HEK293 (cell line): ENCODE results near the gene E2F1.

ENCODE experiments used
- EGR2 ChIP-seq: fragments of 450-650 bp; formaldehyde crosslinking; IDR thresholded peaks from 2 replicates; pipeline ENCODE4 v1.5.1; 2016; ENCODE audit warnings: low read depth, missing biosample characterization, missing genetic modification characterization
- IKZF3 ChIP-seq: fragments of 450-650 bp; IDR thresholded peaks from 2 replicates; pipeline ENCODE4 v1.5.0; 2018; ENCODE audit warnings: missing biosample characterization, mild to moderate bottlenecking, missing genetic modification characterization, moderate library complexity
- KLF8 ChIP-seq: fragments of 450-650 bp; formaldehyde crosslinking; IDR thresholded peaks from 2 replicates; pipeline ENCODE4 v1.5.1; 2016; ENCODE audit warnings: missing biosample characterization, missing genetic modification characterization
- SP3 ChIP-seq: fragments of 450-650 bp; formaldehyde crosslinking; IDR thresholded peaks from 2 replicates; pipeline ENCODE4 v1.5.1; 2016; ENCODE audit warnings: missing biosample characterization, missing genetic modification characterization
- YY2 ChIP-seq: fragments of 450-650 bp; formaldehyde crosslinking; IDR thresholded peaks from 2 replicates; pipeline ENCODE4 v1.5.1; 2016; ENCODE audit warnings: missing biosample characterization, missing genetic modification characterization
- ZBTB7A ChIP-seq: fragments of 450-650 bp; formaldehyde crosslinking; IDR thresholded peaks from 2 replicates; pipeline ENCODE4 v1.5.1; 2016; ENCODE audit warnings: low read depth, missing biosample characterization, missing genetic modification characterization
- ZNF133 ChIP-seq: fragments of 450-650 bp; formaldehyde crosslinking; IDR thresholded peaks from 2 replicates; pipeline ENCODE4 v1.5.1; 2016; ENCODE audit warnings: missing biosample characterization, missing genetic modification characterization
- ZNF155 ChIP-seq: fragments of 450-650 bp; formaldehyde crosslinking; IDR thresholded peaks from 2 replicates; pipeline ENCODE4 v1.5.1; 2016; ENCODE audit warnings: missing biosample characterization, missing genetic modification characterization
- ZNF175 ChIP-seq: fragments of 450-650 bp; formaldehyde crosslinking; IDR thresholded peaks from 2 replicates; pipeline ENCODE4 v1.5.1; 2016; ENCODE audit warnings: missing biosample characterization, missing genetic modification characterization
- ZNF2 ChIP-seq: fragments of 450-650 bp; formaldehyde crosslinking; IDR thresholded peaks from 2 replicates; pipeline ENCODE4 v1.5.1; 2016; ENCODE audit warnings: missing biosample characterization, missing genetic modification characterization
- ZNF202 ChIP-seq: fragments of 450-650 bp; formaldehyde crosslinking; IDR thresholded peaks from 2 replicates; pipeline ENCODE4 v1.5.1; 2016; ENCODE audit warnings: missing biosample characterization, missing genetic modification characterization, borderline replicate concordance
- ZNF23 ChIP-seq: fragments of 450-650 bp; formaldehyde crosslinking; IDR thresholded peaks from 2 replicates; pipeline ENCODE4 v1.5.1; 2016; ENCODE audit warnings: missing biosample characterization, missing genetic modification characterization, borderline replicate concordance
- ZNF24 ChIP-seq: fragments of 450-650 bp; formaldehyde crosslinking; IDR thresholded peaks from 2 replicates; pipeline ENCODE4 v1.5.1; 2016; ENCODE audit warnings: missing biosample characterization, missing genetic modification characterization
- ZNF248 ChIP-seq: fragments of 450-650 bp; formaldehyde crosslinking; IDR thresholded peaks from 2 replicates; pipeline ENCODE4 v1.5.1; 2017; ENCODE audit warnings: missing biosample characterization, missing genetic modification characterization
- ZNF274 ChIP-seq, 2 experiments: fragments of 200-500 bp in 1 of 2; fragments of 450-650 bp in 1 of 2; sonication (Bioruptor generic) in 1 of 2; formaldehyde crosslinking in 1 of 2; IDR thresholded peaks; 2 replicates each; pipeline versions ENCODE4 v1.5.1 to v1.6.1; 2014 to 2016; ENCODE audit warnings: borderline replicate concordance in 1 of 2, inconsistent platforms in 1 of 2, low read length in 1 of 2, missing biosample characterization in 1 of 2, missing genetic modification characterization in 1 of 2
- ZNF324 ChIP-seq: fragments of 450-650 bp; formaldehyde crosslinking; IDR thresholded peaks from 2 replicates; pipeline ENCODE4 v1.5.1; 2016; ENCODE audit warnings: missing biosample characterization, missing genetic modification characterization
- ZNF341 ChIP-seq: fragments of 450-650 bp; formaldehyde crosslinking; IDR thresholded peaks from 2 replicates; pipeline ENCODE4; 2016; ENCODE audit warnings: low read depth, missing biosample characterization, missing genetic modification characterization
- ZNF37A ChIP-seq: fragments of 450-650 bp; IDR thresholded peaks from 2 replicates; pipeline ENCODE4 v1.5.1; 2018; ENCODE audit warnings: missing biosample characterization, missing genetic modification characterization
- ZNF391 ChIP-seq: fragments of 450-650 bp; formaldehyde crosslinking; IDR thresholded peaks from 2 replicates; pipeline ENCODE4 v1.5.1; 2016; ENCODE audit warnings: low read depth, missing biosample characterization, missing genetic modification characterization, borderline replicate concordance
- ZNF394 ChIP-seq: fragments of 450-650 bp; formaldehyde crosslinking; IDR thresholded peaks from 2 replicates; pipeline ENCODE4 v1.5.1; 2016; ENCODE audit warnings: missing biosample characterization, missing genetic modification characterization, mild to moderate bottlenecking, moderate library complexity, borderline replicate concordance
- ZNF404 ChIP-seq: fragments of 450-650 bp; formaldehyde crosslinking; IDR thresholded peaks from 2 replicates; pipeline ENCODE4 v1.5.1; 2017; ENCODE audit warnings: missing biosample characterization, missing genetic modification characterization
- ZNF48 ChIP-seq: fragments of 450-650 bp; formaldehyde crosslinking; IDR thresholded peaks from 2 replicates; pipeline ENCODE4 v1.5.1; 2016; ENCODE audit warnings: missing biosample characterization, missing genetic modification characterization
- ZNF510 ChIP-seq: fragments of 450-650 bp; formaldehyde crosslinking; IDR thresholded peaks from 2 replicates; pipeline ENCODE4 v1.5.1; 2018; ENCODE audit warnings: mild to moderate bottlenecking, missing genetic modification characterization, missing biosample characterization; ENCODE audit not compliant: insufficient replicate concordance
- ZNF521 ChIP-seq: fragments of 450-650 bp; formaldehyde crosslinking; IDR thresholded peaks from 2 replicates; pipeline ENCODE4 v1.5.1; 2017; ENCODE audit warnings: missing biosample characterization, mild to moderate bottlenecking, missing genetic modification characterization
- ZNF555 ChIP-seq: fragments of 450-650 bp; formaldehyde crosslinking; conservative IDR thresholded peaks from 2 replicates; pipeline ENCODE4 v1.5.1; 2017; ENCODE audit warnings: missing biosample characterization, mild to moderate bottlenecking, missing genetic modification characterization, inconsistent platforms
- ZNF600 ChIP-seq: fragments of 450-650 bp; formaldehyde crosslinking; IDR thresholded peaks from 2 replicates; pipeline ENCODE4 v1.5.1; 2016; ENCODE audit warnings: missing biosample characterization, missing genetic modification characterization
- ZNF621 ChIP-seq: fragments of 450-650 bp; formaldehyde crosslinking; IDR thresholded peaks from 2 replicates; pipeline ENCODE4 v1.5.1; 2017; ENCODE audit warnings: missing biosample characterization, missing genetic modification characterization
- ZNF670 ChIP-seq: fragments of 450-650 bp; formaldehyde crosslinking; IDR thresholded peaks from 2 replicates; pipeline ENCODE4 v1.5.1; 2016; ENCODE audit warnings: missing biosample characterization, missing genetic modification characterization, low read depth
- ZNF777 ChIP-seq: fragments of 450-650 bp; formaldehyde crosslinking; IDR thresholded peaks from 2 replicates; pipeline ENCODE4 v1.5.1; 2017; ENCODE audit warnings: missing biosample characterization, missing genetic modification characterization, borderline replicate concordance
- ZNF785 ChIP-seq: fragments of 450-650 bp; formaldehyde crosslinking; IDR thresholded peaks from 2 replicates; pipeline ENCODE4 v1.5.1; 2016; ENCODE audit warnings: missing biosample characterization, missing genetic modification characterization
- ZSCAN30 ChIP-seq: fragments of 450-650 bp; IDR thresholded peaks from 2 replicates; pipeline ENCODE4 v1.5.1; 2018; ENCODE audit warnings: missing biosample characterization, mild to moderate bottlenecking, missing genetic modification characterization, moderate library complexity
- TF ChIP-seq, protein P1 (sequence below): fragments of 450-650 bp; formaldehyde crosslinking; IDR thresholded peaks from 2 replicates; pipeline ENCODE4 v1.5.1; 2016; ENCODE audit warnings: missing biosample characterization, missing genetic modification characterization
- TF ChIP-seq, protein P2 (sequence below): fragments of 450-650 bp; formaldehyde crosslinking; IDR thresholded peaks from 2 replicates; pipeline ENCODE4 v1.5.1; 2017; ENCODE audit warnings: missing biosample characterization, missing genetic modification characterization
- TF ChIP-seq, protein P3 (sequence below): fragments of 450-650 bp; formaldehyde crosslinking; IDR thresholded peaks from 2 replicates; pipeline ENCODE4 v1.5.1; 2016; ENCODE audit warnings: missing biosample characterization, missing genetic modification characterization, borderline replicate concordance

Gene E2F1

DNA sequence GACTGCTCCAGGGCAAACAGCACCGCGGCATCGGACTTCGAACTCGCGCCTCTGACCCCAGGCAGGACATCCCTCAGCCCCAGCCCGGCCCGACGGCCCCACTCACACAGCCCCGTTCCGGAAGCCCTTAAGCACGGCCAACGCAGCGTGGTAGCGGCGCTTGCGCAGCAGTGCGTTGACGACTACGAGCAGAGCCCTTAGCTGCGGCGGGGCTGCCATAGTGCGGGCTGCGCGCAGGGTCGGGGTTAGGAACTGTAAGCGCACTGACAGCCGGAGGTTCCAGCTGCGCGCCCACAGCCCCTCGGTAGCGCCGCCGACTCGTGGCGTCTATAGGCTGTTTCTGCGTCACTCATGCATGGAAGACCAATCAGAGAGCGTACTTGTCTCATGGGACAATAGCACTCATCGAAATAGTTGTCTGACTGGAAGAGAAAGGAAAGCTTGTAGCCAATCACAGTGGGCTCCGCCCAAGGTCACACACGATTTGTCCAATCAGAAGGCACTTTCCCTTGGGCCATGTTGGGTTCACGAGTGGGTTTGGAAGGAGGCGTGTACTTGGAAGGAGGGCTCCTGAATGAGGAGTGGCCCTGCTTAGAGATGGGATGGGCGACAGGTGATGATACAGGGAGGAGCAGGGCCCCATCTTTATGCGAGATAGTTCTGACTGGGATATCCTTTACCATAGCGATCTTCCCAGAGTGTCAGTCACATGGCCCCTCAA is 34.0 kb upstream of the E2F1 start, which contains the start of gene PXMP4 (continued):
- TF ChIP-seq, protein P1, sequence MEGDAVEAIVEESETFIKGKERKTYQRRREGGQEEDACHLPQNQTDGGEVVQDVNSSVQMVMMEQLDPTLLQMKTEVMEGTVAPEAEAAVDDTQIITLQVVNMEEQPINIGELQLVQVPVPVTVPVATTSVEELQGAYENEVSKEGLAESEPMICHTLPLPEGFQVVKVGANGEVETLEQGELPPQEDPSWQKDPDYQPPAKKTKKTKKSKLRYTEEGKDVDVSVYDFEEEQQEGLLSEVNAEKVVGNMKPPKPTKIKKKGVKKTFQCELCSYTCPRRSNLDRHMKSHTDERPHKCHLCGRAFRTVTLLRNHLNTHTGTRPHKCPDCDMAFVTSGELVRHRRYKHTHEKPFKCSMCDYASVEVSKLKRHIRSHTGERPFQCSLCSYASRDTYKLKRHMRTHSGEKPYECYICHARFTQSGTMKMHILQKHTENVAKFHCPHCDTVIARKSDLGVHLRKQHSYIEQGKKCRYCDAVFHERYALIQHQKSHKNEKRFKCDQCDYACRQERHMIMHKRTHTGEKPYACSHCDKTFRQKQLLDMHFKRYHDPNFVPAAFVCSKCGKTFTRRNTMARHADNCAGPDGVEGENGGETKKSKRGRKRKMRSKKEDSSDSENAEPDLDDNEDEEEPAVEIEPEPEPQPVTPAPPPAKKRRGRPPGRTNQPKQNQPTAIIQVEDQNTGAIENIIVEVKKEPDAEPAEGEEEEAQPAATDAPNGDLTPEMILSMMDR (tag by site-specific recombination) = no peak
- TF ChIP-seq SP3 (tag by site-specific recombination) (peak; percentile 98), ZNF521 (tag by site-specific recombination) (no peak), ZNF621 (tag by site-specific recombination) (no peak), ZNF777 (tag by site-specific recombination) (no peak), ZNF785 (tag by site-specific recombination) (no peak), ZNF37A (tag by site-specific recombination) (no peak), ZNF555 (no peak), ZNF394 (tag by site-specific recombination) (no peak), ZNF2 (tag by site-specific recombination) (0 out of 2 replicates have a peak, but pooled peaks have one; percentile 48), ZNF670 (tag by site-specific recombination) (no peak), ZBTB7A (no peak), ZNF248 (tag by site-specific recombination) (no peak), ZNF341 (tag by site-specific recombination) (peak; percentile 96), ZNF510 (tag by site-specific recombination) (no peak), ZNF202 (tag by site-specific recombination) (no peak), EGR2 (tag by site-specific recombination) (peak; percentile 64), ZNF324 (tag by site-specific recombination) (no peak), ZNF404 (tag by site-specific recombination) (no peak), KLF8 (peak; percentile 74), ZNF274 (IDR thresholded peaks at IDR 0.05; ENCODE audit: low read length) (no peak), ZNF274 (tag by site-specific recombination; IDR thresholded peaks at IDR 0.05; ENCODE audit: borderline replicate concordance) (no peak), ZNF48 (tag by site-specific recombination) (no peak), ZNF391 (tag by site-specific recombination) (no peak), IKZF3 (tag by site-specific recombination) (no peak), ZNF600 (tag by site-specific recombination) (peak; percentile 86), YY2 (tag by site-specific recombination) (peak; percentile 20; the same call in 1 of the 2 replicates), ZSCAN30 (tag by site-specific recombination) (no peak), ZNF175 (tag by site-specific recombination) (no peak), ZNF155 (tag by site-specific recombination) (no peak), ZNF24 (tag by site-specific recombination) (no peak), ZNF23 (no peak), ZNF133 (tag by site-specific recombination) (no peak)
- TF ChIP-seq, protein P2, sequence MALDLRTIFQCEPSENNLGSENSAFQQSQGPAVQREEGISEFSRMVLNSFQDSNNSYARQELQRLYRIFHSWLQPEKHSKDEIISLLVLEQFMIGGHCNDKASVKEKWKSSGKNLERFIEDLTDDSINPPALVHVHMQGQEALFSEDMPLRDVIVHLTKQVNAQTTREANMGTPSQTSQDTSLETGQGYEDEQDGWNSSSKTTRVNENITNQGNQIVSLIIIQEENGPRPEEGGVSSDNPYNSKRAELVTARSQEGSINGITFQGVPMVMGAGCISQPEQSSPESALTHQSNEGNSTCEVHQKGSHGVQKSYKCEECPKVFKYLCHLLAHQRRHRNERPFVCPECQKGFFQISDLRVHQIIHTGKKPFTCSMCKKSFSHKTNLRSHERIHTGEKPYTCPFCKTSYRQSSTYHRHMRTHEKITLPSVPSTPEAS (tag by site-specific recombination) = no peak
- TF ChIP-seq, protein P3, sequence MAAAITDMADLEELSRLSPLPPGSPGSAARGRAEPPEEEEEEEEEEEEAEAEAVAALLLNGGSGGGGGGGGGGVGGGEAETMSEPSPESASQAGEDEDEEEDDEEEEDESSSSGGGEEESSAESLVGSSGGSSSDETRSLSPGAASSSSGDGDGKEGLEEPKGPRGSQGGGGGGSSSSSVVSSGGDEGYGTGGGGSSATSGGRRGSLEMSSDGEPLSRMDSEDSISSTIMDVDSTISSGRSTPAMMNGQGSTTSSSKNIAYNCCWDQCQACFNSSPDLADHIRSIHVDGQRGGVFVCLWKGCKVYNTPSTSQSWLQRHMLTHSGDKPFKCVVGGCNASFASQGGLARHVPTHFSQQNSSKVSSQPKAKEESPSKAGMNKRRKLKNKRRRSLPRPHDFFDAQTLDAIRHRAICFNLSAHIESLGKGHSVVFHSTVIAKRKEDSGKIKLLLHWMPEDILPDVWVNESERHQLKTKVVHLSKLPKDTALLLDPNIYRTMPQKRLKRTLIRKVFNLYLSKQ (tag by site-specific recombination) = no peak
